ENCODE measurements around the gene ICAM3.

DNA sequence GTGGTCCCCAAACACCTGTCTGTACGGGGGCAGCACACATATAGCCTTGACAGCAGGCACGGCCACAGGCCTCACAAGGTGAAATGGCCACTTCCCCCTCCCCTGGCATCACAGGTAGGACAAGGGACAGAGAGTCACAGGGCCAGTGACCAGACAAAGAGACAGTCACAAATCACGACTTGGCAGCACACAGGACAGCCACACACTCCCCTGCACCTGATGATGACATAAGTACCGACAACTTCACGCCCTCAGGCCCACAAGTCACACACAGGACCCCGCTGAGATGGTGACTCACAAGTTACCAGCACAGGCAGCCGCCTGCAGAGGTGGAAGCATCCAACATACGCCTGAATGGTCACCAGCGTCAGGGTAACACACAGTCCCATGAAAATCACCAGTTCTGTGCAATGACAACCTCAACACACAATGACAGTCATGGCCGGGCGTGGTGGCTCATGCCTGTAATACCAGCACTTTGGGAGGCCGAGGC, 24.4 kb upstream of the ICAM3 start:
- TF ChIP-seq, protein P1, sequence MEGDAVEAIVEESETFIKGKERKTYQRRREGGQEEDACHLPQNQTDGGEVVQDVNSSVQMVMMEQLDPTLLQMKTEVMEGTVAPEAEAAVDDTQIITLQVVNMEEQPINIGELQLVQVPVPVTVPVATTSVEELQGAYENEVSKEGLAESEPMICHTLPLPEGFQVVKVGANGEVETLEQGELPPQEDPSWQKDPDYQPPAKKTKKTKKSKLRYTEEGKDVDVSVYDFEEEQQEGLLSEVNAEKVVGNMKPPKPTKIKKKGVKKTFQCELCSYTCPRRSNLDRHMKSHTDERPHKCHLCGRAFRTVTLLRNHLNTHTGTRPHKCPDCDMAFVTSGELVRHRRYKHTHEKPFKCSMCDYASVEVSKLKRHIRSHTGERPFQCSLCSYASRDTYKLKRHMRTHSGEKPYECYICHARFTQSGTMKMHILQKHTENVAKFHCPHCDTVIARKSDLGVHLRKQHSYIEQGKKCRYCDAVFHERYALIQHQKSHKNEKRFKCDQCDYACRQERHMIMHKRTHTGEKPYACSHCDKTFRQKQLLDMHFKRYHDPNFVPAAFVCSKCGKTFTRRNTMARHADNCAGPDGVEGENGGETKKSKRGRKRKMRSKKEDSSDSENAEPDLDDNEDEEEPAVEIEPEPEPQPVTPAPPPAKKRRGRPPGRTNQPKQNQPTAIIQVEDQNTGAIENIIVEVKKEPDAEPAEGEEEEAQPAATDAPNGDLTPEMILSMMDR (IDR thresholded peaks at IDR 0.05) = no peak
- TF ChIP-seq POLR2AphosphoS5 (IDR thresholded peaks at IDR 0.05) = no peak
